KBM-7 (cell line): ENCODE measurements around the gene CCDC80.
A peak's percentile ranks its signal among the peaks of the same experiment; 100 is the strongest.

Experiments
- DNase-seq: peaks from one replicate; pipeline ENCODE4 v3.0.0-alpha.2; 2015
- in situ Hi-C: fragments of 300-500 bp; cut with MboI; formaldehyde crosslinking; loops from 2 replicates; pipeline ENCODE4 v1.14.3; 2020; ENCODE audit warnings: low sequenced_read_pairs, low pct_unique_long_range_greater_than_20kb, mixed read lengths

Gene CCDC80, protein sequence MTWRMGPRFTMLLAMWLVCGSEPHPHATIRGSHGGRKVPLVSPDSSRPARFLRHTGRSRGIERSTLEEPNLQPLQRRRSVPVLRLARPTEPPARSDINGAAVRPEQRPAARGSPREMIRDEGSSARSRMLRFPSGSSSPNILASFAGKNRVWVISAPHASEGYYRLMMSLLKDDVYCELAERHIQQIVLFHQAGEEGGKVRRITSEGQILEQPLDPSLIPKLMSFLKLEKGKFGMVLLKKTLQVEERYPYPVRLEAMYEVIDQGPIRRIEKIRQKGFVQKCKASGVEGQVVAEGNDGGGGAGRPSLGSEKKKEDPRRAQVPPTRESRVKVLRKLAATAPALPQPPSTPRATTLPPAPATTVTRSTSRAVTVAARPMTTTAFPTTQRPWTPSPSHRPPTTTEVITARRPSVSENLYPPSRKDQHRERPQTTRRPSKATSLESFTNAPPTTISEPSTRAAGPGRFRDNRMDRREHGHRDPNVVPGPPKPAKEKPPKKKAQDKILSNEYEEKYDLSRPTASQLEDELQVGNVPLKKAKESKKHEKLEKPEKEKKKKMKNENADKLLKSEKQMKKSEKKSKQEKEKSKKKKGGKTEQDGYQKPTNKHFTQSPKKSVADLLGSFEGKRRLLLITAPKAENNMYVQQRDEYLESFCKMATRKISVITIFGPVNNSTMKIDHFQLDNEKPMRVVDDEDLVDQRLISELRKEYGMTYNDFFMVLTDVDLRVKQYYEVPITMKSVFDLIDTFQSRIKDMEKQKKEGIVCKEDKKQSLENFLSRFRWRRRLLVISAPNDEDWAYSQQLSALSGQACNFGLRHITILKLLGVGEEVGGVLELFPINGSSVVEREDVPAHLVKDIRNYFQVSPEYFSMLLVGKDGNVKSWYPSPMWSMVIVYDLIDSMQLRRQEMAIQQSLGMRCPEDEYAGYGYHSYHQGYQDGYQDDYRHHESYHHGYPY

DNA sequence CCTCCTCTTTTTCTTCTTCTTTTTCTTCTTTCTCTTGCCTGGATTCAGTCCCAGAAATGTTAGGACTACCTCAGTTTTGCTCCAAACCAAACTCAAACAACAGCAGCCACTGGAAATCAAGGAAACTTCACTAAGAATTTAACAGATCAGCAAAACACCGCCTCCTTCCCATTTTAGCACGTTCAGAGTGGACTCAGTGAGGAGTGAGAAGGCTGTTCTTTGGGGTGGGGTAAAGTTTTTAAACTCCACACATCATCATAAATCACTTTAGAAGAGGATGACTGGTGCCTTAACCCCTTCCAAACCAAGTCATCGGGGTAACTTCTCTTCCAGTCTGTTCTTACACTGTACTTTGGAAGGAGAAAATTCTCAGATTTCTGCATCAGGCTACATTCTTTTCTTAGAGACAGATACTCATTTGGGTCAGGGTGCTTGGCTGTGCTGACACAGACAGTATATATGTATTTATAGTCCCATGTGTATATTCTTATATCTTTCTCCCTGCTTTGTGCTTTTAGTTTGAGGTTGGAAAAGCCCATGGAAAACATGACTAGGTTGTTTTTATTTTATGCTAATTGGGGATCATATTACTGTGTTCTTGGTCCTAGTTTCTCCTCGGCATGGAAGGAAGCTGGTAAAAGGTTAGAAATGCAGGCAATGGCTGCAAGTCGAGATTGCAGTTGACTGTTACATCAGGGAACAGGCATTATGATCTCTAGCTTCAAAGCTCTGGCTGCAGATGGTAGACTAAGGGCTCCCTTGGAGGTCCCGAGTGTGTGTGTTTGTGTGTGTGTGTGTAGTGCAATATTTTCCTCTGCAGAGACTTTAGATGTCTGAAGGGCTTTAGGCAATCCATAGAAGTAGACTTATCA lies at the start of gene CCDC80:
TSS of gene CCDC80 (minus strand) at position 214 of the 872 bp plus-strand sequence. CDS start 1,238 bp downstream, outside the sequence.
- in situ Hi-C loops: no loop called here
- no peak for DNase-seq

DNA sequence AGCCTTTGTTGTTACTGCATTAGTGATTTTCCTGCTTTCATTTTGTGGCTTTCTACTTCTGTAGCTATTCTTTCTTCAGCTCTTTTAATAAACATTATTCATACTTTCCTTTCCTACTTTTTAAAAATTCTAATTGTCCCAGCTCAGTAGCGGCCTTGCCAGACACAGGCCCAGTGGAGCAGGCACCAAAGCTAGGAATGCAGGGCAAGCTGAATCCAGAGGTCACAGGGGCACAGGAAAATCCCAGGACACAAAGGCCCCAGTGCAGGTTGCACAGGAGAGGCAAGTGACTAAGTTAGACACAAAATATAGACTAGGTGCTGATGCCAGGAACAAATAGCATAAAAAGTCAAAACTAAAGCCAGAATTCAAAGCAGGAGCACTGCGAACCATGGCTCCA lies 49.0 kb upstream of the CCDC80 start:
- in situ Hi-C loops: no loop called here
- DNase-seq: no peak

DNA sequence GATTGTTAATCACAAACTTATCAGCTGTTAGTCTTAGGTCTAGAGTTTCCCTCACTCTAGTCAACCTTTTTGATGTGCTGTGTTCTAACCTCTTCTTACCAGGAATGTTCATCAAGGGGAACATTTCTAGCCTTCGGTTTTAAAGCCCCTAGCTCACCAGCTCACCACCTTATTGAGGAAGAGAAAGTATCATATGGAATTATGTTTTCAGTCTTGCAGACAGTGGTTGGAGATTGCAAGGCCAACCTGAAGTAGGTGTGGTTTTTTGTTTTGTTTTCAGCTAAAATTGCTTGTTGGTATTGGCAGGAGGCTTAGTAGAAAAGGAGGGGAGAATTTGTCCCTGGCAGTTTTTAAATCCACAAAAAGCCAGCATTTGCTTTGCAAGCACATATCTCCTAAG lies 48.4 kb upstream of the CCDC80 start:
- DNase-seq: no peak
- in situ Hi-C loops: no loop called here

DNA sequence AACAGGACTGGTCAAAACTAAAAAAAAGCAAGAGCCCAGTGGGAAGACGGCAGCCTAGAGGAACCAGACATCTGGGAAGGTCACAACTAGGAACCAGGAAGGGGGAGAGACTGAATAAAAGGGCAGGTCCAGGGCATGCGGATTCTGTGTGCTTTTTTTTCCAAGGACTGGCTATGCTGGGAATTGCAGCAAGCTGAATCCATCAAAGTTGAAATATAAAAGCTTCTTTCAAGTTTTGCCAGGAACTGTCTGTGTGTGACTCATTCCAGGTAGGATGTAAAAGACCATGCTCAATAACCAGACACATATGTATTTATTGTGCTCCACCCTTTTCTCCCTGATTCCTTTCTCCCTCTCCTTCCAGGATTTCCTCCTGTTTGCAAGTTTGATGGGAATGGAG lies 47.9 kb upstream of the CCDC80 start:
- no peak for DNase-seq
- in situ Hi-C loops: no loop called here

DNA sequence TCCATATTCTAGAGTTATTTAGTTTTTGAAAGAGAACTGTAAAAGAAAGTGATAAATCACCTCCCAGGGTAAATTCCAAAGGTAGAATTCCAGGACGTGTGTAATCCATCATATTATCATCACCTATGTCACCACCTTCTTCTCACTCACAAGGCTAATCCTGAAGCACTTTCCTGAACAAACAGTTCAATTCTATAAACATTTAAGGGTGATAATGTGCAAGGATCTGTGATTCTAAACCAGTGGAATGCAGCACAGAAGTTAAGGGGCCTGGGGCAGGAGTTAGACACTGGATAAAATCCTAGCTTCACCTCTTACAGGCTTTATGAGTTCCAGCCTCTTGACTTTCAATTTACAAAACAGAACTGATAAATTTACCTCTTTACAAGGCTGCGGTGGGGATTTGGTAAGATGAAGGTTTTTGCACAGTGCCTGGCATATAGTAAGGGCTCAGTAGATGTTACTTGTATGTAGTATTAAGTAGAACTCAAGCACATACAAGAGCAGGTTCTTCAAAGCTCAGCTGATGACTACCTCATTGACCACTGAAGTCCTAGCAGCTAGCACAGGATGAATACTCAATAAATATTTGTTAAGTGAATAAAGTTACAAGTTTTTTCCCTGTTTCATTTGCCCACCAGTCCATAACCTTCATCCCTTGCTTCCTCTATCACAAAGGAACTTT lies 47.3 kb upstream of the CCDC80 start:
- in situ Hi-C loops: no loop called here
- no peak for DNase-seq

DNA sequence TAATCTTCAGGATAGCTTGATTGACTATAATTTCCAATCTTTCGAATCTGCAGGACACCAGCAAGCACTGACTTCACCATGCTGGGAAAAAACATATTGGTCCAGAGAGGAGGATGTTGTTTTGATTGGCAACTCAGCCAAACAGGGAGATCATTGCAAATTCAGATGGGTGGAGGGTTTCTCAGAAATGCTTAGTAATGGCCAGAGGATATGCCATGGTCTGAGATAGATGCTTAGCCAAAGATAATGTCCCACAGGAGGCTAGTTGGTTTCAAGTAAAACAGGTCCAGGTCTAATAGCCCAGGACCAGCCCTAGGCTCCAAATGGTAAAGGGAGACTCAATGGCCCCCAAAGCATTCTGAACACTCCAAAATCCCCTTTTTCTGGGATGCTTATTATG lies 46.7 kb upstream of the CCDC80 start:
- no peak for DNase-seq
- in situ Hi-C loops: no loop called here

DNA sequence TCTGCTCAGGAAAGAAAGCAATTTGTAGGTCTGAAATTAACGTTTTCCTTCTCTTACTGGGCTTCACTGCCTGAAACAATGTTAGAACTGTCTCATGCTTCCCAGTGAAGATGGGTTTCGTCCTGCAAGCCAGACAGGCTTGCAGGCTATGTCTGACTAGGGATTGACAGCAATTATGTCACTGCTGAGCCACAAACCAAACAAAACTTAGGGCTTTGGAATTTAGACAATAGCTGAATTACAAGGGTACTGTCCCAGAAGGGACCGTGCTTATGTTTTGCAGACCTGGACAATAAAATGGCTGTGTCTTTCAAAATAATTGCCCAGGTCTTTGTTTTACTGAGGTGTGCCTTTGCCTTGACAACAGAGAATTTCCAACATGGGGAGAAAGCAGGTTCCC lies 46.3 kb upstream of the CCDC80 start:
- in situ Hi-C loops: no loop called here
- DNase-seq: no peak

DNA sequence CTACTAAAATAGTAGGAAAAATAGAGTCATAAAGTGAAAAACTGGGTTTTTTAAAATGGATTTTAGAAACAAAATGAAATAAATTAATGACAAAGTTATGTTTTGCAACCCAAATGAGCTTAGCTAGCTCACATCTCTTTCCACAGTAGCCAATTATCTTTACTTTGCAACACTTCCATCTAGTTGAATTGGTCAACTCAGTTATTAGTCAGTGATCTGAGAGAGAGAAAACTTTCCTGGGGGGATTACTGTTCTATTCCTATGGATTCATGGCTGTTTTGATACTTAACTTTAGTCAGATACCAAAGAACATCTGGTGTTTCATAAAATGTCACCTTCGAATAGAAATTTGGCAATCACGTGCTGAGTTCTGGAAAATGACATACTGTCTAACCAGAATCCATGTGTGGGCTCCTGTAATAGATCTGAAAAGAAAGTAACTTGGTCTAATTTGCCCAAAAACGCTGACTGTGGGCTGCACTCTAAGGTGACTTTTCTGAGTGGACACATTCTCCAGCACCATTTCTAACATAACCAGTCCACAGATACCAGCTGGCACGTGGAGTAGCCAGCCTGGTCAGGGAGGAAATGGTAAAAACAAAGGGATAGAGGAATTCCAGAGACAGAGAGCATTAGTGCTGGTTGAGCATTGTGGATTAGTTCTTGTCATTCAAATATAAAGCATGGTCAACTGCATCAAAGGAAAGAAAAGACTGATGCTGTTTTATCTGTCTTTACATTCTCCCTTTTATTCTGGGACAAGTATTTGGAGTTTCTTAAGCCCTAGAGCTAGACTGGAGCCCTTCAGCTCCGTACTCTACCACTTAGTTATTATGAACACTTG lies 45.2 kb upstream of the CCDC80 start:
- in situ Hi-C loops: no loop called here
- DNase-seq: no peak

DNA sequence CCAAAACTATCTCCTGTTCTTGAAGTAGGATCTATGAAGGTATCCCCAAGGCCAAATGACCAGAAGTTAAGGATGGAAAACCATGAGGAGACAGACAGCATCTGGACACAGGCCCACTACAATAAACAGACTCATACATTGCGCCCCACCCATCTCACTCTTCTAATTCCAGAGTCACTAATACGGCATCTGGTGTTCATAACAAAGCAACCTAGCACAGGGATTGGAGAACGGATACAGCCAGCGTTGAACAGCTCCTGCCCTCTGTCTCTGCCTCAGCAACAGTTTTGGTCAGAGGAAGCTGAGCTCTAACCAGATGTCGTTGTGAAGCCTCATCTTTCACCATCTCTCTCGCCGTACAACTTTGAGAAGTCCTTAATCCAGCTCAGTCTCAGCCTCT lies 44.5 kb upstream of the CCDC80 start:
- DNase-seq: no peak
- in situ Hi-C loops: no loop called here

DNA sequence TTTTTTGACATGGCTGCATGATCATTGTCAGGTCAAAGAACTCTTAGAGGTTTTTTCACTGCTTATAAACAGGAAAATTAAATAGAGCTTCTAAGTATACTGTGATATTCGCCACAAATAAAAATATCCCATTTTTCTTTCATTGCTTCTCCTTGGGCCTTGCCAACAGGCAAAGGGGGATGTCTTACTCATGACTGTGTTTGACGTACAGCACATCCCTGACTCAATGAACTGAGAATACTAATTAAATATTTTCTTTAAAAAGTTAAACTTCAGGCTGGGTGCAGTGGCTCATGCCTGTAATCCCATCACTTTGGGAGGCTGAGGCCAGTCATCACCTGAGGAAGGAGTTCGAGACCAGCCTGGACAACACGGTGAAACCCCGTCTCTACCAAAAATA lies 41.4 kb upstream of the CCDC80 start:
- in situ Hi-C loops: no loop called here
- DNase-seq: no peak

DNA sequence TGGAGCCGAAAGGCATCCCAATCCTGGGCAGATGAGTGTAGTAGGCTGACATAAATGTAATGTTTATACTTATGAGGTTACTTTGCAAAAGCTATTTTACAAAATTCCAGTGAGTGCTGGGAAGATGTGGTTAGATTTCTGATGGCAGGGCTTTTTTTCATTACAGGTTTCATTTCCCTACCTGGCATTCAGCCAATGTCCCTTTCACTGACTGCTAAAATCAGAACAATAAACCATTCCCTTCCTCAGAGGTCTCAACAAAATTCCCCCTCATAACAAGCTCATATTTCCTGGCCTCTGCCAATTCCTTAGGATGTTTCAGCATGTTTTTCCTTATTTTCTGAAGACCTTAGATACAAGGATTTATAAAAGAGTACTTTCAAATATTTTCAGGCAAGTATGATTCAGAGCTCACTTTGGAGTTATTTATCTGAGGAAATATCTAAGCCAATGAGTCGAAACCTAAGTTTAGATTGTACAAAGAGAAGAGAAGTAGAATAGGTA lies 40.9 kb upstream of the CCDC80 start:
- no peak for DNase-seq
- in situ Hi-C loops: no loop called here

DNA sequence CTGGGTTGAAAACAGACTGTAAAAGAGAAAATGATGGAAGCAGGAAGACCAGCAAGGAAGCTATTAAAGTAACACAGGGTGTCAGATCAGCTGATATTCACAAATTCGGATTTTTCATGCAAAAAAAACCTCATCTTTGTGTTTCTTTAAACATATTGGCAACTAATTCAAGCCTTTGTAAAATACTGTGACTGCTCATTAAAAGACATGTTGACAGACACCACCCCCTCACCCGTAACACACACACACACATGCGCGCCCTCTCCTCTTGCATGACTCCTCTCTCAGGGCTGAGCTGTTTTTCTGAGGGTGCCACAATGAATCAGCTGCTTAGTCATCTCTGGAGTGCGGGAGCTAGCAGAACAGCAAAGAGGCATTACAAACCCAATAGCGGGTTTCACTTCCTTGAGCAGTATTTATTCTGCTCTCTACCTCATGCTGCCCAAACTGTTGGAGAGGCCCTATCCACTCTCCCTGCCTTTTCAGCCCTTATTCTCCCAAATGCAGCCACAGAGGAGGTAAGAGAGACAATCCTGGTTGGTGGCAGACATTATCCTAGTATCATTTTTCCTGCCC lies 35.8 kb upstream of the CCDC80 start:
- in situ Hi-C loops: no loop called here
- DNase-seq: peak; percentile 21

DNA sequence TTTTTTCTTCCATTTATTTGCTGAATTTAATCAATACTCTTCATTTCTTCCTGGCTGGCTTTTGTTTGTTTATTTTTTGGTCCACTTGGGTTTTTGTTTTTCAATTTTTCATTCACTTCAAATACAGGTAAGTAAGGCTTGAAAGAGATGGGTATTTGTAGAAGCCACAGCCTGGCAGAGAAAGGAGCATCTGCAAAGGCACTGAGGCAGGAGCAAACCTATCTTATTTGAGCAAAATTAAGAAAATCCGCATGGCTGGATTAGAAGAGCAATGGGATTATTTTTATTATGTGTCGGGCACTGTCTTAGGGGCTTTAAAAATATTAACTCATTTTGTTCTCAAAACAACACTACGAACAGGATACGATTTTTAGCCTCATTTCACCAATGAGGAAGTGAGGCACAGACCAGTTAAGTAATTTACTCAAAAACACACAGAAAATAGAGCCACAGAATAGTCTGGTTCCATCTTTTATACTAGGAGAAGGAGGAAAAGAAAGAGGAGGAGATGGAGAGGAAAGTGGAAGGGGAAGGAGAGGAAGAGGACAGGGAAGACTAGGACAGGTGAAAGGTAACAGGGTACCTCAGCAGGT lies 35.1 kb upstream of the CCDC80 start:
- in situ Hi-C loops: no loop called here
- DNase-seq: no peak

DNA sequence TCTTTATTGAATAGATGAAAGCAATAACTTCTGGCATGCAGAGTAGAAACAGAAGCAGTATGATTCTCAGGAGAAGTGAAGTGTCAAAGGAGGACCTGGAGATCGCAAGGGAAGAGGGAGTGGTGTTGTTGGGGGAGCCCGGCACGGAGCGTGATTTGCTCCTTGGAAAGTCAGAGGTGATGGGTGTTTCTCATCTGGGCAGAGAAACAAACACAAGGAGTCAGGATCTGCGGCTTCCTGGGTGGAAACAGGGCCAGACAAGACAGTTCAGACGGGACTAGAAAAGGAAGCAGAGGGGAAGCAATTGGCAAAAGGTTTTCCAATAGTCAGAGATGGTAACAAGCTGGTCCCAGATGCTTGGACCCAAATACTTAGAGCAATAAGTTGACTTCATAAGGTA lies 34.4 kb upstream of the CCDC80 start:
- no peak for DNase-seq
- in situ Hi-C loops: no loop called here

DNA sequence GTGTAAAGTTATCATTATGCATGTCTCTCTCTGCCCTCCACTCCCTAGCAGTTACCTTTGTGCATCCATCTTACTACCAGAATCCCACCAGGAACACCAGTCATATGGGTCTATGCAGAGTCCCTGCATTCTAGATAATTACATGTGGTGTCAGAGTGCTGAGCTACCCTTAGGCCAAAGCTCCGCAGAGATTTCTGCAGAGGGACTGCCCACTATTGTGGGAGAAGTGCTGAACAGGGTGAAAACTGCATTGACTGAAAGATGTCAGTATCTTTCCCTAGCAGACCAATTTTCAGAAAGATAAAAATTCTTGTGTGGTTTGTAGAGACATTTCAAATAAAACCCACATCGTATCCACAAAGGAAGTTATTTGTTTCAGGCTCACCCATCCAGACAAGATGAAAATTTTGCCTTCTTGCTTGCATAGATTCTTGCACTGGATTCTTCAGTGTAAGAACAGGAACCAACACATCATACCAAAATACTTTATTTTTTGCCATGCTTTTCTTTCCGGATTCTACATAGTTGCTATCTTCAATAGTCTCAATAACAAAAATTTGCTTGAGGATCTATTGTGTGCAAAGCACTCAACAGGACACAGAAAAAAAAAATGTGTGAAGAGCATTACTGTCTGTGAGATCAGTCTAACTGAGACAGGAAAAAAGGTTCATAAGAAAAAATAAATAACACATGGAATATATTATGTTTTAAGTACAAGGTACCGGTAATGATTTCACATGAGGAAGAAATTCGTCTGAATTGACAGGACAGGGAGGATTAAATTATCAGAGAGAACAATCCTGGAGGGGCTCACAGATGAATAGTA lies 32.0 kb upstream of the CCDC80 start:
- in situ Hi-C loops: no loop called here
- DNase-seq: no peak

DNA sequence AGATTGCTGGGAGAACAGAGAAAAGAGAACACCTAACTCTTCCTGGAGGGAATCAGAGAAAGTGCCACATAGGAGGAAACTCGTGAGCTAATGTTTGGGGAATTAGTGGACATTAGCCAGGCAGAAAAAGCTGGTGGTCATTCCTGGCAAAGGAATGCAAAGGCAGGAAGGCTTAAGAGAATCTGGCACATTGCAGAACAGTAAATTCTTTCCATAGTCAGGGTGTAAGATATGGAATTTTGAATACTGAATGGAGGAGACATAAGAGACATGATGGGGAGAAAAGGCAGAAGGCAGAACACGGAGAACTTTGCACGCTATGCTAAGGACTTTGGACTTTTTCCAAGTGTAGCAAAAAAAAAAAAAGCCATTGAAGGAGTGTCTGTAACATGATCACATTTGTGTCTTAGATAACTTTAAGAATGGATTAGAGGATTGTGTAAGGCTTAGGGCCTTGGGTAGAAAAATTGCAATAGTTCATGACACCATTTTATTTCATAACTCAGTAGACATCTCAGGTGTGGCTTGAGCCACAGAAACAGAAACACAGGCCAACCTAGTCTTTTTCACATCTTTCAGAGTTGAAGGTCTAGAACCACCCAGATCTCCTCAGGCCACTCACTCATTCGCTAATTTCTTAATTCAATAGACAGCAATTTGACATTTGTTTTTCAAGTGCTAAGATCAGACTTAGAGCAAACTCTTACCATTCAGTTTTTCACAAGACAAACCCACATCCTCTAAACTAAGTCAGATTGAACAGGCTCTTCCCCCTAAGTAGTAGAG lies 31.2 kb upstream of the CCDC80 start:
- in situ Hi-C loops: no loop called here
- DNase-seq: no peak
